Spleen (tissue), 7 donors: ENCODE data around the gene DCTN2.
"Not testable (repeated sequence)": the region's sequence is repeated elsewhere in the genome, so short reads cannot be mapped to it uniquely, and the experiment has no call there.

ENCODE experiments used
- POLR2A ChIP-seq, 3 donors: fragments of 450-650 bp; IDR thresholded peaks; one replicate each; pipeline ENCODE4 v1.5.1; 2017; ENCODE audit warnings: antibody characterized with exemption in 3 of 3, mild to moderate bottlenecking in 1 of 3
- POLR2AphosphoS5 ChIP-seq, 3 donors: sonication (generic); formaldehyde crosslinking; IDR thresholded peaks; one replicate each; pipeline ENCODE4 v1.5.1; 2017; ENCODE audit warnings: antibody characterized with exemption in 3 of 3
- TF ChIP-seq, protein P1 (sequence below), 11 experiments: fragments of 200-600 bp in 7 of 11; fragments of 450-650 bp in 4 of 11; sonication (generic) in 4 of 11; IDR thresholded peaks in 8 of 11; conservative IDR thresholded peaks in 3 of 11; 1 replicate in 7 of 11; 2 replicates in 4 of 11; pipeline versions ENCODE4 v1.4.0 to v1.8.0; 2016 to 2021; ENCODE audit warnings: antibody characterized with exemption in 11 of 11, inconsistent platforms in 4 of 11, mild to moderate bottlenecking in 1 of 11
- donor health status: DM: no; HTN: no; CAD: no; lungs with moderate emphysema.
- donor health status: DM: no; HTN: no; CAD: no.
- donor health status: DM: no; HTN: no; CAD: no.

DNA sequence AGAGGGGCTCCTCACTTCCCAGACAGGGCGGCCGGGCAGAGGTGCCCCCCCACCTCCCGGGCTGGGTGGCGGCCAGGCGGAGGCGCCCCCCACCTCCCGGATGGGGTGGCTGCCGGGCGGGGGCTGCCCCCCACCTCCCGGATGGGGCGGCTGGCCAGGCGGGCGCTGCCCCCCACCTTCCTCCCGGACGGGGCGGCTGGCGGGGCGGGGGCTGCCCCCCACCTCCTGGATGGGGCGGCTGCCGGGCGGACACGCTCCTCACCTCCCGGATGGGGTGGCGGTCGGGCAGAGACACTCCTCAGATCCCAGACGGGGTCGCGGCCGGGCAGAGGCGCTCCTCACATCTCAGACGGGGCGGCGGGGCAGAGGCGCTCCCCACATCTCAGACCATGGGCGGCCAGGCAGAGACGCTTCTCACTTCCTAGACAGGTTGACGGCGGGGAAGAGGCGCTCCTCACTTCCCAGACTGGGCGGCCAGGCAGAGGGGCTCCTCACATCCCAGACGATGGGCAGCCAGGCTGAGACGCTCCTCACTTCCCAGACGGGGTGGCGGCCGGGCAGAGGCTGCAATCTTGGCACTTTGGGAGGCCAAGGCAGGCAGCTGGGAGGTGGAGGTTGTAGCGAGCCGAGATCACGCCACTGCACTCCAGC lies 51.8 kb downstream of the DCTN2 start:
- not testable (repeated sequence) for TF ChIP-seq POLR2A, POLR2AphosphoS5 (IDR thresholded peaks at IDR 0.05)
- TF ChIP-seq, protein P1, sequence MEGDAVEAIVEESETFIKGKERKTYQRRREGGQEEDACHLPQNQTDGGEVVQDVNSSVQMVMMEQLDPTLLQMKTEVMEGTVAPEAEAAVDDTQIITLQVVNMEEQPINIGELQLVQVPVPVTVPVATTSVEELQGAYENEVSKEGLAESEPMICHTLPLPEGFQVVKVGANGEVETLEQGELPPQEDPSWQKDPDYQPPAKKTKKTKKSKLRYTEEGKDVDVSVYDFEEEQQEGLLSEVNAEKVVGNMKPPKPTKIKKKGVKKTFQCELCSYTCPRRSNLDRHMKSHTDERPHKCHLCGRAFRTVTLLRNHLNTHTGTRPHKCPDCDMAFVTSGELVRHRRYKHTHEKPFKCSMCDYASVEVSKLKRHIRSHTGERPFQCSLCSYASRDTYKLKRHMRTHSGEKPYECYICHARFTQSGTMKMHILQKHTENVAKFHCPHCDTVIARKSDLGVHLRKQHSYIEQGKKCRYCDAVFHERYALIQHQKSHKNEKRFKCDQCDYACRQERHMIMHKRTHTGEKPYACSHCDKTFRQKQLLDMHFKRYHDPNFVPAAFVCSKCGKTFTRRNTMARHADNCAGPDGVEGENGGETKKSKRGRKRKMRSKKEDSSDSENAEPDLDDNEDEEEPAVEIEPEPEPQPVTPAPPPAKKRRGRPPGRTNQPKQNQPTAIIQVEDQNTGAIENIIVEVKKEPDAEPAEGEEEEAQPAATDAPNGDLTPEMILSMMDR (IDR thresholded peaks at IDR 0.05 in 8 of 11, conservative IDR thresholded peaks at IDR 0.05 in 3 of 11): not testable (repeated sequence)
